AG09319 (cell line): ENCODE results near the gene AKIRIN1.
"Not testable (repeated sequence)": the region's sequence is repeated elsewhere in the genome, so short reads cannot be mapped to it uniquely, and the experiment has no call there.

ENCODE experiments used
- DNase-seq: peaks from one replicate; pipeline ENCODE4 v3.0.0-alpha.2; 2010; ENCODE audit warnings: low read depth; ENCODE audit errors: extremely low read depth
- TF ChIP-seq, protein P1 (sequence below): IDR thresholded peaks from 2 replicates; pipeline ENCODE4 v1.5.1; 2011; ENCODE audit warnings: low read depth, mild to moderate bottlenecking, inconsistent platforms, low read length, moderate library complexity

The AKIRIN1 gene

DNA sequence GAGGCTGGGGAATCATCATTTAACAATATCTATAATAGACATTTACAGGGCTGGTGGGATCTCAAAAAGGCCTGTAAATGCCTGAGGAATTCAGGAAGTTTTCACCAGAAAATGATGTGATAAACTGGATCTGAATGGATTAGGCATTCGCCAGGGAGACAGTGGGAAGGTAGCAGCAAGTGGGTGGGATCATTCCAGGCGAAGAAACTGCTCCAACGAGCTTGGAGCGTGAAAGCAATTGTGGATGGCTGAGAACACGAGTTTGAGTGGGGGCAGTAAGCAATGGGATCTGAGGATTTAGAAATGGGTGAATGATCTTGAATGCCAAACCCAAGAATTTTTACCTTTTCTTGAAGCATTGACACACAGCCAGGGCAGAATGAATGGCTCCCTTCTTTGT lies 26.2 kb downstream of the AKIRIN1 start:
- DNase-seq, result no peak

DNA sequence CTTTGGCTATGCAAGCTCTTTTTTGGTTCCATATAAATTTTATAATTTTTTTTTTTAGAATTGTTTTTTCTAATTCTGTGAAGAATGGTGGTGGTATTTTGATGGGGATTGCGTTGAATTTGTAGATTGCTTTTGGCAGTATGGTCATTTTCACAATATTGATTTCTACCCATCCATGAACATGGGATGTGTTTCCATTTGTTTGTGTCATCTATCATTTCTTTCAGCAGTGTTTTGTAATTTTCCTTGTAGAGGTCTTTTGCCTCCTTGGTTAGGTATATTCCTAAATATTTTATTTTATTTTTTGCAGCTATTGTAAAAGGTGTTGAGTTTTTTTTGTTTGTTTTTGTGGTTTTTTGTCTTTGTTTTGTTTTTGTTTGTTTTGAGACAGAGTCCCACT lies 29.4 kb downstream of the AKIRIN1 start:
- not testable (repeated sequence) for DNase-seq

More for the DNA sequence above, 26.2 kb downstream of the AKIRIN1 start:
- TF ChIP-seq, protein P1, sequence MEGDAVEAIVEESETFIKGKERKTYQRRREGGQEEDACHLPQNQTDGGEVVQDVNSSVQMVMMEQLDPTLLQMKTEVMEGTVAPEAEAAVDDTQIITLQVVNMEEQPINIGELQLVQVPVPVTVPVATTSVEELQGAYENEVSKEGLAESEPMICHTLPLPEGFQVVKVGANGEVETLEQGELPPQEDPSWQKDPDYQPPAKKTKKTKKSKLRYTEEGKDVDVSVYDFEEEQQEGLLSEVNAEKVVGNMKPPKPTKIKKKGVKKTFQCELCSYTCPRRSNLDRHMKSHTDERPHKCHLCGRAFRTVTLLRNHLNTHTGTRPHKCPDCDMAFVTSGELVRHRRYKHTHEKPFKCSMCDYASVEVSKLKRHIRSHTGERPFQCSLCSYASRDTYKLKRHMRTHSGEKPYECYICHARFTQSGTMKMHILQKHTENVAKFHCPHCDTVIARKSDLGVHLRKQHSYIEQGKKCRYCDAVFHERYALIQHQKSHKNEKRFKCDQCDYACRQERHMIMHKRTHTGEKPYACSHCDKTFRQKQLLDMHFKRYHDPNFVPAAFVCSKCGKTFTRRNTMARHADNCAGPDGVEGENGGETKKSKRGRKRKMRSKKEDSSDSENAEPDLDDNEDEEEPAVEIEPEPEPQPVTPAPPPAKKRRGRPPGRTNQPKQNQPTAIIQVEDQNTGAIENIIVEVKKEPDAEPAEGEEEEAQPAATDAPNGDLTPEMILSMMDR, result no peak

DNA sequence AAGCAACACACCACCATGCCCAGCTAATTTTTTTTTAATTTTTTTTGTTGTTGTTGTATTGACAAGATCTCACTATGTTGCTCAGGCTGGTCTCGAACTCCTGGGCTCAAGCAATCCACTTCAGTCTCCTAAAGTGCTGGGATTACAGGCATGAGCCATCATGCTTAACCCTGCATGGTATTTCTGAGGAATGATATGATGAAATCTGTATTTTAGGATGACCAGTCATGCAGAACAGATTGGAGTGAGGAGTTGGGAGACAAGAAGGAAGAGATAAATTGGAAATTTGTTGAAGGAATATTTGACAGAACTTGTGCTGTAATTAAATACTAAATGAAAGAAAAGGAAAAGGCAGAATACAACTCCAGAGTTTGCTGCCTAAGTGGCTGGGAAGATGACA lies 30.4 kb downstream of the AKIRIN1 start:
- no peak for DNase-seq
- TF ChIP-seq, protein P1, result no peak

DNA sequence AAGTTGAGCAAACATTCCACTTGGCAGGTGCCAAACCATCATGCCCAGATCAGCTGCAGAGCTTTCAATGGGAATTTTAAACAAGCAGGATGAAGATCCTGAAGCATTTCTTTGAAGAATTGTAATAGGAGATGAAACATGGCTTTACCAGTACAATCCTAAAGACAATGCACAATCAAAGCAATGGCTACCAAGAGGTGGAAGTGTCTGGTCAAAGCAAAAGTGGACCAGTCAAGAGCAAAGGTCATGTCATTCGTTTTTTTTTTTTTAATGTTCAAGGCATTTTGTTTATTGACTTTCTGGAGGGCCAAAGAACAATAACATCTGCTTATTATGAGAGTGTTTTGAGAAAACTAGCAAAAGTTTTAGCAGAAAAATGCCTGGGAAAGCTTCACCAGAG lies 32.1 kb downstream of the AKIRIN1 start:
- DNase-seq, result no peak

DNA sequence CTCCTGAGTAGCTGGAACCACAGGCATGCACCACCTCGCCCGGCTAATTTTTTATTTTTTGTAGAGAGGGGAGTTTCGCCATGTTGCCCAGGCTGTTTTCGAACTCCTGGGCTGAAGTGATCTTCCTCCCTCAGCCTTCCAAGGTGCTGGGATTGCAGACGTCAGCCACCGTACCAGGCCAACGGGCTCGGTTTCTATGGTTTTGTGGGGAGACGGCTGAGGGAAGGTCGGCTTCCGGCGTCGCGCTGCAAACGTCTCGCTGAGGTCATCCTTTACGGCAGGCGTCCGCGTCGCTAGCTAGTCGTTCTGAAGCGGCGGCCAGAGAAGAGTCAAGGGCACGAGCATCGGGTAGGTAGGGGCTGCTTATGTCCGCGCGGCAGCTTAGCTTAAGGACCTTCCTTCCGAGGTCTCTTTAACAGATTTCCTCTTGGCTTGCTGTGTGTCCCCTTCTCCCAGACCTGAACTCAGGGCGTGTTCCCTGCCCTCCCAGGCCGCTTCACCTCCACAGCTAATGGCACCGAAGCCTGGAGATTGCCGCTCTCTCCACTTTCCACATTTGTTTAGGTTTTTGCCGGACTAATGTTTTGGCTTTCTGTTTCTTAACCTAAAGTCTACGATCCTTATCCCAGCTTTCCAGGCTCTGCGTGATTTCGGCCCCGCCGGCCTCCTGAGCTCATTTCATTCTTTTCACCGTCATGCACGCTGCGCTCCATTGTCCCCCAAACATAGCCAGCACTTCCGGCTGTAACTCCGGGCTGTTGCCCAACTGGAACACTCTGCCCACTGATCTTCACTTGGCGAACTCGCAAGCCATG lies 35.2 kb downstream of the AKIRIN1 start, which contains the start of gene NDUFS5:
Gene NDUFS5 (plus strand): TSS at position 300 of the 815 bp plus-strand sequence. CDS start 2,375 bp downstream, outside the sequence.
- DNase-seq, result peak; percentile 84
- TF ChIP-seq, protein P1, result no peak

More for the DNA sequence above, 32.1 kb downstream of the AKIRIN1 start:
- TF ChIP-seq, protein P1, result no peak

DNA sequence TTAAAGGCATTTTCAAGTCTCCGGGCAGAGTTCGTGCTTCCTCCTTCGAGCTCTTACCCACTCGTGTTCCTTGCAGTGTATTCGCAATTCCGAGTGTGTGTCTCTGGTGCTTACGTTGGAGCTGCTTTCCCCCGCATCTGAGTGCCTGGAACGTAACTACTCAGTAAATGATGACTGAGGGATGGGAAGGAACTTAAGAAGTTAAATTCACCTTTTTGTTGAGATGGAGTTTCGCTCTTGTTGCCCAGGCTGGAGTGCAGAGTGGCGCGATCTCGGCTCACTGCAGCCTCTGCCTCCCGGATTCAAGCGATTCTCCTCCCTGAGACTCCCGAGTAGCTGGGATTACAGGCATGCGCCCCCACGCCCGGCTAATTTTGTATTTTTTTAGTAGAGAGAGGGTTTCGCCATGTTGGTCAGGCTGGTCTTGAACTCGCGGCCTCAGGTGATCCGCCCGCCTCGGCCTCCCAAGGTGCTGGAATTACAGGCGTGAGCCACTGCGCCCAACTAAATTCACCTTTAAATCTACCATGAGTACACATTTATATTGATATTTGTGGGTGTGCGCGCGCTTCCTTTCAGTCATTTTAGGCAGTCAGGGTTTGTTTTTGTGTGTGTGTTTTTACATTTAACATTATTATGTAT lies 35.9 kb downstream of the AKIRIN1 start:
- TF ChIP-seq, protein P1, result no peak
- no peak for DNase-seq

DNA sequence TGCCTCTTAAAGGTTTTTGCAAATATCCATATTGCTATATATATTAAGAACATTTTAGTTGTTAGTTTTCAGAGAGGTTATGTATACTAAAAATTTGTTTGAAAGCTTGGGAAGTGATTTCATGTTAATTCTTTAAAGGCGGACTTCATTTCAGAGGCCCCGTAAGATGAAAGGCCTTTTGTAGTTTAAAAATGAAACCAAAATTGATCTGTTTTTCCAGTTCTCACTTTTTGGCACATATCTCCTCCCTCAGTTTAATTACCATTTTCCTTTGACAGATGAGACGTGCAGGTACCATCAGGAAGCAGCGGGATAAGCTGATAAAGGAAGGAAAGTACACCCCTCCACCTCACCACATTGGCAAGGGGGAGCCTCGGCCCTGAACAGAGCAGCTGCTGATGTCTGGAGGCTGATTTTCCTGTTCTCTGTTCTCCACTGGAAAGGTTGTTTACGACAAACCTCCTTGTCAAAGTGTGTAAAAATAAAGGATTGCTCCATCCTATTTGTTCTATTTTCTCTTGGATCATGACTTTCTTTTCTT lies 43.1 kb downstream of the AKIRIN1 start:
- TF ChIP-seq, protein P1, result no peak
- DNase-seq, result no peak
